GM12878 (cell line): ENCODE measurements around the gene GTSE1. TPM values are rescaled to one million over a fixed set of nuclear protein-coding genes. Genes with fewer than 3 reads are reported as not detected.

ENCODE experiments used
- ATAC-seq: fragments of 200-7000 bp; cut with Tn5 transposase; 3 replicates; pipeline ENCODE4 v1.9.1; 2020; ENCODE audit warnings: mild to moderate bottlenecking, moderate library complexity
- BruUV-seq: library from RNA; stranded (reverse); fragments of 400-500 nt; replicated peaks from 2 replicates; lab custom pipeline; 2021; lab: Mats Ljungman, UMichigan
- CTCF ChIA-PET: fragments of 300-600 bp; sonication (Branson Sonifier 250); formaldehyde crosslinking; extraction: SDS; loops from one replicate; lab custom pipeline; 2021; ENCODE audit warnings: inconsistent platforms; lab: Yijun Ruan, JAX
- POLR2A ChIA-PET: fragments of 350-600 bp; formaldehyde crosslinking; extraction: SDS; loops from one replicate; lab custom pipeline; 2021; ENCODE audit warnings: inconsistent platforms; lab: Charles Lee
- RAD21 ChIA-PET: fragments of 300-600 bp; sonication (Branson Sonifier 250); formaldehyde crosslinking; loops from one replicate; lab custom pipeline; 2023; ENCODE audit warnings: antibody characterized with exemption; ENCODE audit not compliant: unreplicated experiment; lab: Charles Lee
- SMC1A ChIA-PET: fragments of 300-600 bp; sonication (Branson Sonifier 250); formaldehyde crosslinking; loops from one replicate; lab custom pipeline; 2023; ENCODE audit not compliant: unreplicated experiment, uncharacterized antibody; lab: Charles Lee
- DNase-seq: peaks from one replicate; pipeline ENCODE4 v3.0.0-alpha.2; 2011; ENCODE audit warnings: low read depth, low spot score
- FAIRE-seq: peaks from 3 replicates; lab custom pipeline; 2011; peaks lifted over from hg19 to GRCh38; lab: Jason Lieb, UNC
- H2AFZ ChIP-seq: 2 replicates; pipeline ENCODE4 v1.6.0; 2011; ENCODE audit warnings: low read depth, low read length, control low read depth; ENCODE audit not compliant: control insufficient read depth
- H3K27ac ChIP-seq: 2 replicates; pipeline ENCODE4 v1.5.1; 2011; ENCODE audit warnings: control low read depth; ENCODE audit not compliant: control insufficient read depth, insufficient read depth
- H3K27me3 ChIP-seq, 2 experiments: replicated peaks in 1 of 2; 2 replicates each; pipeline versions ENCODE4 v1.6.0 to v1.6.1; 2011; ENCODE audit warnings: low read length in 1 of 2; ENCODE audit not compliant: control insufficient read depth in 2 of 2, insufficient read depth in 2 of 2
- H3K36me3 ChIP-seq, 2 experiments: 2 replicates each; pipeline ENCODE4 v1.5.1; 2011; ENCODE audit warnings: low read length in 1 of 2; ENCODE audit not compliant: control insufficient read depth in 2 of 2, insufficient read depth in 2 of 2
- H3K4me1 ChIP-seq: 2 replicates; pipeline ENCODE4 v1.6.1; 2011; ENCODE audit warnings: mild to moderate bottlenecking, low read length, moderate library complexity, mixed read lengths; ENCODE audit not compliant: control insufficient read depth, insufficient read depth
- H3K4me2 ChIP-seq: 2 replicates; pipeline ENCODE4 v1.6.0; 2011; ENCODE audit warnings: control low read depth; ENCODE audit not compliant: control insufficient read depth, insufficient read depth
- H3K4me3 ChIP-seq: fragments of 200-600 bp; sonication (generic); 2 replicates; pipeline ENCODE4 v1.5.1; 2016
- H3K79me2 ChIP-seq: 2 replicates; pipeline ENCODE4 v1.6.0; 2011; ENCODE audit warnings: low read length; ENCODE audit not compliant: control insufficient read depth, insufficient read depth
- H3K9ac ChIP-seq: 2 replicates; pipeline ENCODE4 v1.8.0; 2011; ENCODE audit warnings: low read length, control low read depth, mixed read lengths; ENCODE audit not compliant: control insufficient read depth, insufficient read depth
- H3K9me3 ChIP-seq: replicated peaks from 3 replicates; pipeline ENCODE4 v1.5.1; 2011; ENCODE audit warnings: mild to moderate bottlenecking, low read length; ENCODE audit not compliant: control insufficient read depth, insufficient read depth
- H4K20me1 ChIP-seq: 2 replicates; pipeline ENCODE4 v1.6.0; 2011; ENCODE audit not compliant: control insufficient read depth, insufficient read depth
- GATAD2B ChIP-seq: fragments of 450-650 bp; conservative IDR thresholded peaks from 2 replicates; pipeline ENCODE4 v1.6.1; 2017; ENCODE audit warnings: low read depth, mild to moderate bottlenecking, moderate library complexity
- MEF2B ChIP-seq: fragments of 450-650 bp; IDR thresholded peaks from 2 replicates; pipeline ENCODE4 v1.6.1; 2018; ENCODE audit warnings: mild to moderate bottlenecking, moderate library complexity; ENCODE audit not compliant: partially characterized antibody, poor library complexity, severe bottlenecking
- PBX3 ChIP-seq: IDR thresholded peaks from 2 replicates; pipeline ENCODE4 v1.6.1; 2011; ENCODE audit warnings: mild to moderate bottlenecking, low read depth, low read length, moderate library complexity; ENCODE audit not compliant: insufficient replicate concordance
- RELA ChIP-seq: fragments of 450-650 bp; IDR thresholded peaks from 2 replicates; pipeline ENCODE4 v1.8.0; 2014; ENCODE audit warnings: borderline replicate concordance; ENCODE audit not compliant: partially characterized antibody
- USF1 ChIP-seq: IDR thresholded peaks from 2 replicates; pipeline ENCODE4 v1.6.1; 2011; ENCODE audit warnings: borderline replicate concordance, low read depth, mild to moderate bottlenecking, moderate library complexity, mixed read lengths, low read length; ENCODE audit not compliant: insufficient read depth; ENCODE audit errors: extremely low read length
- ZBTB11 ChIP-seq: fragments of 450-650 bp; formaldehyde crosslinking; IDR thresholded peaks from 2 replicates; pipeline ENCODE4 v1.5.0; 2022; ENCODE audit warnings: mild to moderate bottlenecking, missing genetic modification characterization
- WGBS: methylation state at CpG from one replicate; pipeline ENCODE4 v1.1.6; 2016; ENCODE audit warnings: low lambda C conversion rate; ENCODE audit not compliant: insufficient replicate concordance, insufficient coverage; ENCODE audit errors: missing lambda C conversion rate; 5-methylcytosine and 5-hydroxymethylcytosine counted together
- in situ Hi-C: fragments of 300-500 bp; cut with MboI; formaldehyde crosslinking; loops from 9 replicates; pipeline ENCODE4 v1.14.3; 2018; ENCODE audit warnings: mixed read lengths
- intact Hi-C: fragments of 100-400 bp; cut with micrococcal nuclease; formaldehyde crosslinking; loops from one replicate; pipeline ENCODE4 v1.14.2; 2022; ENCODE audit not compliant: unreplicated experiment
- polyA plus RNA-seq, 11 experiments: library from polyadenylated mRNA; depleted of rRNA in 4 of 11; unstranded in 6 of 11; stranded (reverse) in 5 of 11; fragments of >200 nt; fragmentation: Nextera tagmentation in 4 of 11; fragmentation: Illumina TruSeq in 1 of 11; extraction: Ambion mirVana in 4 of 11; extraction: Trizol in 1 of 11; gene quantifications; 1 replicate in 1 of 11; 2 replicates in 10 of 11; pipeline versions ENCODE4 v1.2.1 to v1.2.3, GENCODE V29; 2011 to 2016; ENCODE audit warnings: inconsistent platforms in 2 of 11, missing spikeins in 2 of 11, low read depth in 1 of 11
- total RNA-seq, 4 experiments: library from RNA; depleted of rRNA in 3 of 4; stranded (reverse); fragments of >200 nt in 3 of 4; fragmentation: Illumina TruSeq in 1 of 4; extraction: Trizol in 1 of 4; gene quantifications; 2 replicates each; pipeline versions ENCODE4 v1.2.1 to v1.2.3, GENCODE V29; 2013 to 2021
- TF ChIP-seq, protein P1 (sequence below): fragments of 450-650 bp; IDR thresholded peaks from 2 replicates; pipeline ENCODE4 v1.6.1; 2017; ENCODE audit warnings: antibody characterized with exemption, mild to moderate bottlenecking, moderate library complexity

Gene GTSE1
- total and polyA plus RNA-seq, 10 of the 15 experiments (the other 5 are each of a cell fraction or from before 2014, with no cell fraction given): 6.6 to 46.2 (median 32.3) TPM

- TF ChIP-seq ZBTB11 (CRISPR knock-in tag): no peak
These were observed 37.3 kb upstream of the GTSE1 start (continued) for GRCh38 chr22:46259374-46259773.

- ChIA-PET SMC1A (no interaction called here), RAD21 (no interaction called here), POLR2A (no interaction called here), CTCF (no interaction called here)
- TF ChIP-seq MEF2B (no peak), PBX3 (no peak), RELA (no peak), USF1 (no peak), GATAD2B (no peak)
- TF ChIP-seq, protein P1, sequence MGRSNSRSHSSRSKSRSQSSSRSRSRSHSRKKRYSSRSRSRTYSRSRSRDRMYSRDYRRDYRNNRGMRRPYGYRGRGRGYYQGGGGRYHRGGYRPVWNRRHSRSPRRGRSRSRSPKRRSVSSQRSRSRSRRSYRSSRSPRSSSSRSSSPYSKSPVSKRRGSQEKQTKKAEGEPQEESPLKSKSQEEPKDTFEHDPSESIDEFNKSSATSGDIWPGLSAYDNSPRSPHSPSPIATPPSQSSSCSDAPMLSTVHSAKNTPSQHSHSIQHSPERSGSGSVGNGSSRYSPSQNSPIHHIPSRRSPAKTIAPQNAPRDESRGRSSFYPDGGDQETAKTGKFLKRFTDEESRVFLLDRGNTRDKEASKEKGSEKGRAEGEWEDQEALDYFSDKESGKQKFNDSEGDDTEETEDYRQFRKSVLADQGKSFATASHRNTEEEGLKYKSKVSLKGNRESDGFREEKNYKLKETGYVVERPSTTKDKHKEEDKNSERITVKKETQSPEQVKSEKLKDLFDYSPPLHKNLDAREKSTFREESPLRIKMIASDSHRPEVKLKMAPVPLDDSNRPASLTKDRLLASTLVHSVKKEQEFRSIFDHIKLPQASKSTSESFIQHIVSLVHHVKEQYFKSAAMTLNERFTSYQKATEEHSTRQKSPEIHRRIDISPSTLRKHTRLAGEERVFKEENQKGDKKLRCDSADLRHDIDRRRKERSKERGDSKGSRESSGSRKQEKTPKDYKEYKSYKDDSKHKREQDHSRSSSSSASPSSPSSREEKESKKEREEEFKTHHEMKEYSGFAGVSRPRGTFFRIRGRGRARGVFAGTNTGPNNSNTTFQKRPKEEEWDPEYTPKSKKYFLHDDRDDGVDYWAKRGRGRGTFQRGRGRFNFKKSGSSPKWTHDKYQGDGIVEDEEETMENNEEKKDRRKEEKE: no peak
- no peaks in the 10 kb centered on the region for H3K79me2 ChIP-seq
- no peak overlapping the region for H3K27ac ChIP-seq
- no peaks in the 10 kb centered on the region for H3K36me3 ChIP-seq
- intact Hi-C loops (no loop called here), in situ Hi-C loops (no loop called here)
- DNase-seq (no peak), FAIRE-seq (no peak), ATAC-seq (no peak)
- peaks cover 1% of the 10 kb centered on the region; the same call in 2 of the 3 replicates for H3K9me3 ChIP-seq
- H3K9ac ChIP-seq: no peak overlapping the region
- no peaks in the 10 kb centered on the region for H3K4me1 ChIP-seq
- peaks cover 3 to 5% of the 10 kb centered on the region in 2 experiments for H3K27me3 ChIP-seq
- no peak overlapping the region for H2AFZ ChIP-seq
- H4K20me1 ChIP-seq: no peaks in the 10 kb centered on the region
- H3K4me3 ChIP-seq: no peak overlapping the region
- no peak overlapping the region for H3K4me2 ChIP-seq
- 44% methylated on average over 6 of the region's 6 CpGs for WGBS
- BruUV-seq: no TSS peak
These were observed 36.6 kb upstream of the GTSE1 start for GRCh38 chr22:46260038-46260437.
